GM19372 (cell line): Measurements from ENCODE around the gene ERCC5.

Experiments used
- ATAC-seq: cut with Tn5 transposase; IDR thresholded peaks from one replicate; pipeline ENCODE4 v1.9.1; 2021; ENCODE audit warnings: mild to moderate bottlenecking, low read depth, moderate library complexity; ENCODE audit not compliant: unreplicated experiment

Gene ERCC5

GRCh38 chr13:102914339-102914930, 68.6 kb downstream of the ERCC5 start:
- no peak for ATAC-seq

DNA sequence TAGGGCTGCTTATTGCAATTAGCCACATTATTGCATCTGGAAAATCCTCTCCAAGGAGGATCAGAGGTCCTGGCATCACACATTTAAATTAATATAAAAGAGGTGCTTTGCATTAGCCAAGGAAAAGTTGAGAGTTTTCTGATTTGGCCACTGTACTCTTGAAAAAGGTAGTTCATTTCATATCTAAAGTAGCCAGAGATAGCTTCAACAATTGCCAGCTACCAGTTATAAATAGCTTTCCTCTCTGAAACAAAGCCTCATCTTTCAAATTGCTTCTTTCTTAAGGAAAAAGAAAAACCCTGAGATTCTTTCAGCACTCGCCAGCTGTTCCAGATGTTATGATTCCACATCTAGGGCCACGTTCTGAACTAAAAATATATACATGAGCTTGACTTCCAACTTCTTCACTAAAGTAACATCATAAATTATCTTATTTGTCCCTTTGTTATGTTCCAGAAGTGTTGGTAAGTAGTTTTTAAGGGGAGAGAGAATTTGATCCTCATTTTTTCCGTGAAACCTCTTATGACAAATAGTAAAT, 69.6 kb downstream of the ERCC5 start:
- ATAC-seq = no peak

DNA sequence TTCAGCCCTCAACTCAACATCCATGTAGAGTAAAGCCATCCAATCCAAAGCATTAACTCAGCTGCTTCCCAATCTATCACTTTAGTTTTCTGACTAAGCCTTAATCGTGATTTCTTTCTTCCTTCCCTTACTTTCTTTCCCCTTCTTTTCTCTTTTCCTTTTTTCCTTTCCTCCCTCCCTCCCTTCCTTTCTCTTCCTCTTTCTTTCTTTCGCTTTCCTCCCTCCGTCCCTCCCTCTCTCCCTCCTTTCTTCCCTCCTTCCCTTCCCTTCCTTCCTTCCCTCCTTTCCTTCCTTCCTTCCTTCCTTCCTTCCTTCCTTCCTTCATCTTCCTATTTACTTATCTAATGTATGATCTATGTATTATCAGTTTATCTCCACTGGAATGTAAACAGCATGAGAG, 71.2 kb downstream of the ERCC5 start:
- no peak for ATAC-seq

- no peak for ATAC-seq
These were observed 76.4 kb downstream of the ERCC5 start for GRCh38 chr13:102922184-102922583.
